ES-I3 (cell line): Measurements from ENCODE around the gene ST3GAL5.

Experiments
- H3K36me3 ChIP-seq: 2 replicates; pipeline ENCODE4 v1.6.1; 2013; ENCODE audit warnings: mild to moderate bottlenecking, low read length, control low read depth, moderate library complexity; ENCODE audit not compliant: insufficient read depth
- H3K4me1 ChIP-seq: 2 replicates; pipeline ENCODE4 v1.6.1; 2013; ENCODE audit warnings: mild to moderate bottlenecking, control low read depth, low read length; ENCODE audit not compliant: insufficient read depth
- H3K9ac ChIP-seq: 2 replicates; pipeline ENCODE4 v1.6.1; 2013; ENCODE audit warnings: low read depth, mild to moderate bottlenecking, low read length, moderate library complexity
- H3K9me3 ChIP-seq: 2 replicates; pipeline ENCODE4 v1.6.1; 2013; ENCODE audit warnings: mild to moderate bottlenecking, low read length, moderate library complexity; ENCODE audit not compliant: control insufficient read depth, insufficient read depth

The ST3GAL5 gene

DNA sequence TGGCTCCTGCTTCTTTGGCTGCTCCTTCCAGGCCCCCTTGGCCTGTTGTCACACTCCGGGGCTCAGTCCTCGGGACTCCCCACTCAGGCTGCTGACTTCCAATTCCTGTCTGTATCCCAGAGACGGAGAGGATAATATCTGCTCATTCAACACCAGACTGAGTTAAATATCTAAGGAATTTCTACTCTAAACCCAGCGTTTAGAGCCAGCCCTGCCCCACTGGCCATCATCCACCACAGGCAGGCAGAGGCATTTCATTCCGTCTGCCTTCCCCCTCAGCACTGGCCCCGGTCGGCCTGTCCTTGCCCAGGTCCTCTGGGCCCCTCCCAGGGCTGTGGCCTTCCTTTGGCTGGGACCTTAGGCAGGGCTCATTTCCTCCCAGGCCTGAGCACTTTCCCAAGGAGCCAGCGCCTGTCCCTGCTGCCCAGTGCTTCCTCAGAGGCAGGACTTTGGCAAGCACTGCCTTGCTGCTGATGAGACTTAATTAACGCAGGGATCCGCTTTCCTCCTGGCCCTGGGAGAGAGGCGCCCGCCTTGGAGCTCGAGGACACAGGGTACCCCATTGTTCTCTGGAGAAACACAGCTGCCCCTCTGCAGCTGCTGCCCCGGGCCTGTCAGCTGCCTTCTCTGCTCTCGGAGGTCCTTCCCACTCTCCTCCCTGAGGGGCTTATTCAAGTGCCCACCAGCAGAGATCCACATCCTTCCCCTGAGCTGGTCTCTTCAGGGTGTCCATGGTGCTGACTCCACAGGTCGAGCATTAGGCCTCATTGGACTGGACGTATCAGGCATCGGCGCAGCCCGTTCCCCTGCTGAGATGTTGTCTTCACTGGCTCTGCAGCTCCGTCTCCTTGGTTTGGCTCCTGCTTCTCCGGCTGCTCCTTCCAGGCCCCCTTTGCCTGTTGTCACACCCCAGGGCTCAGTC is 92.2 kb downstream of the ST3GAL5 start:
- Histone ChIP-seq H3K36me3 (no peaks in the 10 kb centered on the region), H3K9me3 (0 out of 2 replicates have a peak, but pooled peaks cover 2% of the 10 kb centered on the region), H3K4me1 (0 out of 2 replicates have a peak, but pooled peaks cover 4% of the 10 kb centered on the region), H3K9ac (no peak overlapping the region)

- Histone ChIP-seq H3K36me3 (no peaks in the 10 kb centered on the region), H3K4me1 (0 out of 2 replicates have a peak, but pooled peaks cover 4% of the 10 kb centered on the region), H3K9ac (no peak overlapping the region), H3K9me3 (no peaks in the 10 kb centered on the region)
These were observed 92.8 kb downstream of the ST3GAL5 start for GRCh38 chr2:85796046-85796340.

DNA sequence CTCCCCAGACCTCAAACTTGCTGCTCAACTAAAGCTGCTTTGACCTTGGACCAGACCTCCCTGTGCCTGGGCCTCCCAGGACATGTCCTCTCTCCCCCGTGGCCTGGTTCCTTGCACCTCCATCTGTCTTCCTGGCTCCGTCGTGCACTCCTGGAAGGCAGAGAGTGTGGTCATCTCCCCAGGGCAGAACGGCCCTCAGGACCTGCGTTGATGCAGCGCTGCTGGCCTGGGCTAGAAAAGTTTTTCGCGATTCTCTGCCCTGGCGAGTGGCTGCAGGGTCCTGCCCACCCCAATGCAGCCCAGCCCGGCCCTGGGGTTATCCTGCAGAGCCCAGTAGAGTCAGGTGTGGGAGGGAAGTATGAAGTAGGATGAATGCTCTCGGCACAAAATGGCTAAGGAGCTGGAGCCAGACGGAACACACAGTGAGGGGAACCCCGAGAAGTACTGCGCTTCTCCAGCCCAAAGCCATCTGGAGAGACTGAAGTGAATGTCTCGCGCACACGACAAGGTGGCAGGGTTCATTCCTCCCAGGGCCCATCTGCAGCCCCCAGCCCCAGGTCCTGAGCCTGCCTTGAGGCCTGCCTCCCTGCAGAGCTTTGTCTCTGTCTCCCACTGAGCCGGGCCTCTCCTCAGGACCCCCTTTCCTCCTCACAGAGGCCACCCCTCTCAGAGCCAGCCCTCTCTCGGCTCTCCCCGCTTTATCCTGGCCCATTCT is 93.3 kb downstream of the ST3GAL5 start:
- Histone ChIP-seq H3K4me1 (0 out of 2 replicates have a peak, but pooled peaks cover 4% of the 10 kb centered on the region), H3K9me3 (no peaks in the 10 kb centered on the region), H3K36me3 (no peaks in the 10 kb centered on the region), H3K9ac (no peak overlapping the region)

DNA sequence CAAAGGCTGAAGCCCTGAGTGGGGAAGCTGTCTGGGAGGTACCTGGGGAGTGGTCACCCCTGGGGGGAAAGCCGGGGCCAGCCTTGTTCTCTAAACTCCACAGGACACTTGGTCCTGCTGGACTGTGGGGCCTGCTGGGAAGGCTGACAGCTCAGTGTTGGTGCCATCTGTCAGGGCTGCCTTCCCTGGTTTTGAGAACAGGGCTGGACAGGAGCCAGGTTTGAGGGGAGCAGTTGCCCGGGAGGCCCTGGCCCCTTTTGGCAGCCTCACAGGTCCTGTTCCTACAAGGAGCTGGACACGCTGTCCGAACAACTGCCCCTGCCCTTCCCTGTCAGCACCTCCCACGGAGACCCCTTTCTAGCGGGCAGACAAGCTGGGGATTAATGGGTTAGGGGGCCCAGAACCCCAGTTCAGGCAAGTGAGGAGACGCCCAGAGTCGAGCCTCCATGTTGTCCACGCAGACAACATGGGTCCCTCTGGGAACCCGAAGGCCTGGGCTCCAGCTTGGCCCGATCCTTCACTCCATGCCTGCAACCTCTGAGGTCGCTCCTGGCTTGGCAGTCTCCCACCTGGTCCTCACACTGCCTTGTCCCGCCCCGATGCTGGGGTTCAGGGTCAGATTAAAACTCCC is 94.2 kb downstream of the ST3GAL5 start:
- H3K4me1 ChIP-seq, result 0 out of 2 replicates have a peak, but pooled peaks cover 4% of the 10 kb centered on the region
- no peak overlapping the region for H3K9ac ChIP-seq
- H3K36me3 ChIP-seq, result no peaks in the 10 kb centered on the region
- H3K9me3 ChIP-seq, result no peaks in the 10 kb centered on the region

- Histone ChIP-seq H3K36me3 (no peaks in the 10 kb centered on the region), H3K9me3 (no peaks in the 10 kb centered on the region), H3K9ac (no peak overlapping the region), H3K4me1 (0 out of 2 replicates have a peak, but pooled peaks cover 4% of the 10 kb centered on the region)
These were observed 94.8 kb downstream of the ST3GAL5 start for GRCh38 chr2:85794038-85794441.

GRCh38 chr2:85793584-85793983 is 95.2 kb downstream of the ST3GAL5 start:
- Histone ChIP-seq H3K9me3 (no peaks in the 10 kb centered on the region), H3K4me1 (0 out of 2 replicates have a peak, but pooled peaks cover 4% of the 10 kb centered on the region), H3K36me3 (no peaks in the 10 kb centered on the region), H3K9ac (no peak overlapping the region)

DNA sequence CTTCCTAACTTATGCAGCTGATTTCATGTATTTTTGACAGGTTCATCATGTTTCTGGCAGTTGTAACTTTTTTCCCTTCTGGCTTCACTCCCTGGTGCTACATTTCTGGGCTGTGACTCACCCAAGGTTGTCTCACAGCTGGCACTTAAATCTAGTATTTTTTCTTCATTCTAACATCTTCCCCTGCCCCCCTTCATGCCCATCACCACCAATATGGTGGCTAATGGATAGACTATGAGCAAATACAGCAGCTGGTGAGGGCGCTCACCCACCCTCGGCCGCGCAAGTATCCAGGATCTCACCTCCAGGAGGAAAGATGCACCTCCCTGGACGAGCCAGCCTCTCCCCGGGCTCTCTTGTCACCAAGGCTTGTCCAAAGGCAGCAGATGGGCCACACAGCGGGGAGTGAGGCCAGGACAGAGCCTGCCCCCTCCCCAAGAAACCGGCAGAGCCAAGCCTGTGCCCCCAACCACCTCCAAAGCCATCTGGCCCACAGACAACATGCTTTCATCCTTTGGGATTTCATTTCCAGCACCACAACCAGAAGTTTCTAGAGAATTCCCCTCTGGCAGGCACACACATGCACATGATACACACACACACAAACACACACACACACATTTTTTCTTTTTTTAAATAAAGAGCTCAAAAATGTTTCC is 95.9 kb downstream of the ST3GAL5 start:
- H3K4me1 ChIP-seq, result 0 out of 2 replicates have a peak, but pooled peaks cover 4% of the 10 kb centered on the region
- H3K9me3 ChIP-seq, result no peaks in the 10 kb centered on the region
- no peak overlapping the region for H3K9ac ChIP-seq
- no peaks in the 10 kb centered on the region for H3K36me3 ChIP-seq

DNA sequence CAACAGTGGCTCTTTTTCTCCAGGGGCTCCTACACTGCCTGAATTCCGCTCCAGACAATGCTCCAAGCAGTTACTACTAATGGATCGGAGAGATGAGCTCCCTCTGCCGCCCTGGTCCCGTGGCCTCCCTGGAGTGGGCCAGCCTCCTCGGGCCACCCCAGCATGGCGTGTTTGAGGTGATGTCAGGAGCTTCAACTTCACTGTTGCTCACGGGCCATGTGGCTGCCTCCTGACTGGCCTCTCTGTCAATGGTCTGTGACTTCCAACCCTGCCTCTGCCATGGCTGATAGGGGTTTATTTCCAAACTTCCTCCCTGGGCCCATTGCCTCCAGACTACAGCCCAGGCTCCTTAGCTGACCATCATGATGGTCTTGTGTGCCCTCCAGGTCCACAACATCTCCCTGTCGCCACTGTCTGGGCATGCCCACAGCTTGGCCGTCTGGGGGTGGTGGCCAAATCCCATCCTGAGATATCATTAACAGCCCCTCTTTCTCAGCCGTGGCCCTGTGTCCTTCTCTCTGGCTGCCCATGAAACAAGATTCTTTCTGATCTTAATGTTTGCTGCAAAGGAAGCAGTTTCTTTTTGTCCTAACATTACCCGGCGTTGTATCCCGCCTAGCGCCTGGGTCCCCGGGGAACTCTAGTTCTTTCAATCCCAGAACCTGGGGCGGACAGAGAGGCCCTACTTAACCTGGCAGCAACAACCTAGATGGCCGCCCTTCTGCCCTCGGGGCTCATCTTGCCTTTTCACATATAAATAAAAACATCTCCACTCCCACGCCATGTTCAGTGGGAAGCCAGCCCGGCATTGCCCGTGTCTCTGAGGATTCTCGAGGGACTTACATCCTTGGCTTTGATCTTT is 96.9 kb downstream of the ST3GAL5 start:
- Histone ChIP-seq H3K9ac (no peak overlapping the region), H3K9me3 (no peaks in the 10 kb centered on the region), H3K36me3 (no peaks in the 10 kb centered on the region), H3K4me1 (0 out of 2 replicates have a peak, but pooled peaks cover 4% of the 10 kb centered on the region)

DNA sequence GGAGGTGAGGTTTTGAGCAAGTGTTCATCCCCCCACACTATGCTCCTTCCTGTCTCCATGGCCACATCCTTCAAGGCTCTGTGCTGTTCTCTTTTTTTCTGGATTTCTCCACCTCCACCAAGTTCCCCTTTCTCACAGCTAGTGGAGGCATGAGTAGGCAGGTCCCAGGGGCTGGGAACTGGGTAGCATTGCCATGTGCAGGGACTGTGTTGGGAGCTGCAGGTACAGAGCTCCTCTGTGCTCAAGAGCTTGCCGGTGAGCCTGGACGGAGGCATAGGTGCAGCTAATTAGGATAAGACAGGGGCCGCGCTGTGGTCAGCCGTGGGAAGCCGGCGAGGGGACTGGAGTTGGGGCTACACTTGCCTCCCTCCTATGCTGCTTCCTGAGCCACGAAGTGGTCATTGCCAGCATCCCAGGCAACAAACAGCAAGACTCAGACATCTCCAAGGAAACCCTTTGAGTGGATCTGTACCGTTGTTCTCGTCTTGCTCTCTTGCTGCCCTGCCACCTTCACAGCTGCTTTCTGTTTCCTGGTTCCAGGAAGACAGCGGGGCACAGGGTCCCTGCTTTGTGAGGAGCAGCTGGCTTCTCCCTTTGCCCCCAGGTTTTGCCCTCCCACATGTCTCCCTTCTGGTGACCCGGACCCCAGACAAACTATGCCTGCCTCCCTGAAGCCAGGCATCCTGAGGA is 98.1 kb downstream of the ST3GAL5 start:
- Histone ChIP-seq H3K4me1 (no peaks in the 10 kb centered on the region), H3K36me3 (no peaks in the 10 kb centered on the region), H3K9me3 (no peaks in the 10 kb centered on the region), H3K9ac (no peak overlapping the region)

DNA sequence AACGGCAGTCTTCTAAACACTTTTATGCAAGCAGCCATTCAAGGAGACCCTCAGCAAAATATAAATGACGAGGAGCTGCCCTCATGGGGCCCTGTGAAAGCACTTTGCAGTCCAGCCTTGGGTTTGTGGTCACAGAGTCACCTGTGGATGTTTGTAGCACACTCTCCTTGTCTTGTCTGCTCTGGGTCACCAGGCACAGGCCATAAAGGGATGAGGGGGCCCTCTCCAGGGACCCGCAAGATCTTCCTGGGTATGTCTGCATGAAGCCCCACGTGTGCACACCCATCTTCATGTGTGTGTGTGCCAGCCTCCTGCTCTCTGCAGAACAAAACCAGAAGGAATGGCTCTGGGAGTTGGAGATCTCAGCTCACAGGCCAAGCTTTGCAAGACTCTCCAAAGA is 98.8 kb downstream of the ST3GAL5 start:
- H3K9me3 ChIP-seq, result no peaks in the 10 kb centered on the region
- no peak overlapping the region for H3K9ac ChIP-seq
- no peaks in the 10 kb centered on the region for H3K4me1 ChIP-seq
- no peaks in the 10 kb centered on the region for H3K36me3 ChIP-seq

DNA sequence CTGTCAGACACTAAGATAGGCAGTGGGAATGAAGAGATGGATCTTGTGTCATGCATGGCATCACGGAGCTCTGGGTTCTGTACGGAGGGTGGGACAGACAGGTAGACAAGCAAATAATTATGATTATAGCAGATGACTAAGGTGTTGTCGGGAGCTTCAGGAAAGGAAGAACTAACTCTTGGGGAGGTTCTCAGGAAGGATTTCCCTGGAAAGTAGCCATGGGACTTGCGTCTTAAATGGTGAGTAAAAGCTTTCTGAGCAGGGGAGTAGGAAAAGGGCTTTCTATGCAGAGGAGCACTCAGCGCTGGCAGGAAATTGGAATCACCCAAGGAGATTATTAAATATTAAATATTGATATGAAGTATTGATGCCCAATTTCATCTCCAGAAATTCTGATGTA is 99.5 kb downstream of the ST3GAL5 start:
- H3K4me1 ChIP-seq, result 0 out of 2 replicates have a peak, but pooled peaks cover 4% of the 10 kb centered on the region
- no peaks in the 10 kb centered on the region for H3K9me3 ChIP-seq
- H3K36me3 ChIP-seq, result no peaks in the 10 kb centered on the region

DNA sequence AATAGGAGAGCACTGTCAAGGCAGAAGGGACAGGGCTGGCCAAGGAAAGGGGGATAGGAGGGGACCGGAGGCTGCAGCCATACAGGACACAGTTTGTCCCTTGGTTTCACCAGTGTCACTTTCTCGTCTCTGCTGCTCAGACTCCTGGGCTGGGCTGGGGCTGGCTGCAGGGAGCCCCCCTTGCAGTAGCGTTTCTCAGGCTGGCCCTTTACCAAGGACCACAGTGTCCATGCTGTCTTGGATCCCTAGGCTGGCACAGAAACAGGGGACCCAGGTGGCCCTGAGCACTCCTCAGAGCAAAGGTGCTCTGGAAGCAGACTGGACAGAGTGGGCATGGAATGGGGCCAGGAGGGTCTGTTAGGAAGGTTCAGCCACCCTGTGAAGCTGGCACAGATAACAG is 100.2 kb downstream of the ST3GAL5 start:
- Histone ChIP-seq H3K4me1 (peaks cover 8% of the 10 kb centered on the region; the same call in 1 of the 2 replicates), H3K36me3 (no peaks in the 10 kb centered on the region), H3K9me3 (no peaks in the 10 kb centered on the region), H3K9ac (no peak overlapping the region)

More for the DNA sequence above, 99.5 kb downstream of the ST3GAL5 start:
- H3K9ac ChIP-seq, result no peak overlapping the region

DNA sequence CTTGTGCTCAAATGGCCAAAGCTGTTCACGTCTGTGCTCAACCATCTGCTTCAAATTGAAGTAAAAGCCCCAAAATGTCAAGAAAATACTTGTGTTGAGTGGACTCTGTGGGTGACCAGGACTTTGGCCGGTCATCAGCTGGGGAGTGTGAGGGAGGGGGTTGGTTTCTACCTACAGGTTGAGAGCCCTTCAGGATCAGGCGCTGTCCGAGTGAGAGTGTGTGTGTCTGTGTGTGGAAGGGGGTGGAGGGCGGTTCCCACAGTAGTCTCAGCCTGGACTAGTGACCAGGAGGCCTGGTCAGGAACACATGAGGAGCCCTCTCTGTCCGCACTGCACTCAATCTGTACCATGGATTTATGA is 100.8 kb downstream of the ST3GAL5 start:
- no peak overlapping the region for H3K9ac ChIP-seq
- no peaks in the 10 kb centered on the region for H3K9me3 ChIP-seq
- H3K36me3 ChIP-seq, result no peaks in the 10 kb centered on the region
- peaks cover 8% of the 10 kb centered on the region; the same call in 1 of the 2 replicates for H3K4me1 ChIP-seq
